HUES64 (cell line): ENCODE measurements around the gene BCL6B.
A peak's percentile ranks its signal among the peaks of the same experiment; 100 is the strongest.

Experiments used
- H3K27ac ChIP-seq: 2 replicates; pipeline ENCODE4 v1.7.0; 2013; ENCODE audit warnings: low read depth, low read length, inconsistent platforms
- H3K27me3 ChIP-seq: 2 replicates; pipeline ENCODE4 v1.6.1; 2013; ENCODE audit warnings: mild to moderate bottlenecking, low read length; ENCODE audit not compliant: insufficient read depth
- H3K36me3 ChIP-seq: 2 replicates; pipeline ENCODE4 v1.6.1; 2013; ENCODE audit warnings: mild to moderate bottlenecking, low read length; ENCODE audit not compliant: insufficient read depth
- H3K4me1 ChIP-seq: 2 replicates; pipeline ENCODE4 v1.6.1; 2013; ENCODE audit warnings: mild to moderate bottlenecking, low read length, moderate library complexity; ENCODE audit not compliant: insufficient read depth
- H3K4me3 ChIP-seq: 2 replicates; pipeline ENCODE4 v1.5.1; 2013; ENCODE audit warnings: mild to moderate bottlenecking, low read length, moderate library complexity
- H3K9ac ChIP-seq: 2 replicates; pipeline ENCODE4 v1.6.1; 2013; ENCODE audit warnings: mild to moderate bottlenecking, low read depth, low read length
- H3K9me3 ChIP-seq: 2 replicates; pipeline ENCODE4 v1.6.1; 2013; ENCODE audit warnings: low read depth, low read length; ENCODE audit not compliant: insufficient read depth
- whole genome bisulfite sequencing: fragments of 150-250, 120-280 bp; methylation state at CpG from one replicate; pipeline ENCODE4 v1.1.7; 2013; ENCODE audit warnings: missing lambda C conversion rate; 5-methylcytosine and 5-hydroxymethylcytosine counted together

Gene BCL6B

GRCh38 chr17:7011415-7011814 is 11.4 kb upstream of the BCL6B start:
- Histone ChIP-seq H3K27ac (no peak overlapping the region), H3K36me3 (peaks cover 9% of the 10 kb centered on the region; the same call in 1 of the 2 replicates), H3K27me3 (no peaks in the 10 kb centered on the region), H3K9ac (no peak overlapping the region; the same call in 1 of the 2 replicates), H3K4me3 (peak overlapping the region; percentile 81), H3K4me1 (peaks cover 4% of the 10 kb centered on the region), H3K9me3 (no peaks in the 10 kb centered on the region)
- WGBS = 75% methylated on average over 13 of the region's 14 CpGs

DNA sequence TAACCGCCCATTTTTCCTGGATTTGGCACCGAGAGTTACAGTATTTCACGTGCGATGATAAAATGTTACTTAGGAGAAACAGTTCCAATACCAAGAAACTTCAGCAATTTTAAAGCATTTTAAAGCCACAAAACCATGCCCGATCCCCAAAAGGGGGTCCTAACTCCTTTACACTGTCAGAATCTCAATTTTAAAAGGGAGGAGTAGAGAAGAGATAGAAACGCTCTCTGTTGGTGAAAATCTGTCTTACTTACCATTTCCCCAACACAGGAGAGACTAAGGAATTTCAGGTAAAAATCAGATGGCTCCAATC is 11.0 kb upstream of the BCL6B start:
- WGBS = 11% methylated on average over 4 of the region's 6 CpGs
- Histone ChIP-seq H3K36me3 (peaks cover 12% of the 10 kb centered on the region; the same call in 1 of the 2 replicates), H3K4me1 (peaks cover 4% of the 10 kb centered on the region), H3K9me3 (no peaks in the 10 kb centered on the region), H3K4me3 (peak overlapping the region; percentile 81), H3K27me3 (no peaks in the 10 kb centered on the region), H3K9ac (peak overlapping the region; percentile 95), H3K27ac (peak overlapping the region; percentile 97)

DNA sequence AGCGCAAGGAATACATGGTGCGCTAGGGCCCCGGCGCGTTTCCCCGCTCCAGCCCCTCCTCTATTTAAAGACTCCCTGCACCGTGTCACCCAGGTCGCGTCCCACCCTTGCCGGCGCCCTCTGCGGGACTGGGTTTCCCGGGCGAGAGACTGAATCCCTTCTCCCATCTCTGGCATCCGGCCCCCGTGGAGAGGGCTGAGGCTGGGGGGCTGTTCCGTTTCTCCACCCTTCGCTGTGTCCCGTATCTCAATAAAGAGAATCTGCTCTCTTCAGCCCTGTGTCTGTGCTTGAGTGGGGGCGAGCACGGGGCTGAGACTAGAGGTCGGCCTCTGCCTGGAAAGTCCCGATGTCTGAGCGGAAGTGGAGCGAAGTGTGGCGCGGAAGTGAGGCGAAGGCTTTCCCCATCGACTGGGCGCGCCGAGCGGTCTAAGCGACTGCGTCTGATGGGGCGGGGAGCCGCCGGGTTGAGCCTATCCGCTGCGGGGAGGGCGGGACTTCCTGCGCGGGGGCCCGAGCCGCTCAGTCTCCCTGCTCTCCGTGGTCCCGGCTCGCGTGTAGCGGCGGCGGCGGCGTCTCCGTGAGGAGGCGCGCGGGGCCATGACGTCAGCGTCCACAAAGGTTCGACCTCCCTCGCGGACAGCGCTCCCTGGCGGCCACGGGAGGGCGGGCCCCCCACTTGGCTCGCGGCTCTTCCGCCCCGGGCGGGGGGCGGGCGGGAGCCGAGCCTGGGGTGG is 8.4 kb upstream of the BCL6B start:
- H3K27ac ChIP-seq = peak overlapping the region; percentile 78
- H3K9me3 ChIP-seq = no peaks in the 10 kb centered on the region
- peaks cover 14% of the 10 kb centered on the region; the same call in 1 of the 2 replicates for H3K36me3 ChIP-seq
- peaks cover 4% of the 10 kb centered on the region for H3K4me1 ChIP-seq
- peak overlapping the region; percentile 81 for H3K4me3 ChIP-seq
- no peaks in the 10 kb centered on the region for H3K27me3 ChIP-seq
- H3K9ac ChIP-seq = peak overlapping the region; percentile 53
- WGBS = 1% methylated on average over 75 of the region's 75 CpGs

DNA sequence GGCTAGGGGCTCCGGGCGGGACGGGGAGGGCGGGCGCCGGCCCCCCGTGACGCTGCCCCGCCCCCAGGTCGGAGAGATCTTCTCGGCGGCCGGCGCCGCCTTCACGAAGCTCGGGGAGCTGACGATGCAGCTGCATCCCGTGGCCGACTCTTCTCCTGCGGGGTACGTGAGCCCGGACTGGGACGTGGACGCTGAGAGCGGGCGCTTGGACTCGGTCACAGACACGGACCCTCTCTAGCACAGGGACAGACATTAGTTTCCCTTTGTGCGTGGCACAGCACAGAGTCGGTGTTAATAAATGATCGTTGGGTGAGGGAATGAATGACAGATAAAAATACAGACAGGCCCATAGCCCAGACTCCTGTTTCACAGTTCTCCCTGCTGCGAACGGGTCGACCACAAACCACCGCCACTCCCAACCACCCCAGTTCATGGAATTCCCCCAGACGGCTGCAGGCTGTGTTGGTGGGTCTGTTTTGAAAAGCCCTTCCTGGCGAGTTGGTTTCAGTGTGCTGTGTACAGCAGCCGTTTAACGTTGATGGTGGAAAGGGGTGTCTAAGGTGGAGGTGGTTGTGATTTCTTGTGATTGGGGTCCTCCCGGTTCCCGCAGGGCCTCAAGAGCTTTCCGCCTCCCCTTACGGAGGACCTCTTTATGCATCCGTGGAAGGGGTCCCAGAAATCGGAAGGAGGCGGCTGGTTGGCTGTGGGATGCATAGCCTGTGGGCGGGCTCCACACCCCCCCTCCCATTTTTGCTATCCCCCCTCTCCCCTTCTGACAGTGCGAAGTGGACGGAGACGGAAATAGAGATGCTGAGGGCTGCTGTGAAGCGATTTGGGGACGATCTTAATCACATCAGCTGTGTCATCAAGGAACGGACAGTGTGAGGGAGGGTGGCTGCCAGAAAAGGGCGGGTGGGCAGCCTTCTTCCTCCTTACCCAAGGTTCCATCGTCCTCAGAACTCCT is 7.6 kb upstream of the BCL6B start:
- H3K4me3 ChIP-seq = peak overlapping the region; percentile 81
- no peaks in the 10 kb centered on the region for H3K9me3 ChIP-seq
- peaks cover 2% of the 10 kb centered on the region; the same call in 1 of the 2 replicates for H3K27me3 ChIP-seq
- WGBS = 27% methylated on average over 55 of the region's 56 CpGs
- H3K27ac ChIP-seq = peak overlapping the region; percentile 78
- H3K9ac ChIP-seq = peak overlapping the region; percentile 77
- H3K36me3 ChIP-seq = peaks cover 10% of the 10 kb centered on the region; the same call in 1 of the 2 replicates
- peaks cover 8% of the 10 kb centered on the region for H3K4me1 ChIP-seq

- no peak overlapping the region for H3K9ac ChIP-seq
- no peak overlapping the region for H3K27ac ChIP-seq
- H3K4me3 ChIP-seq = no peak overlapping the region
- peaks cover 14% of the 10 kb centered on the region for H3K27me3 ChIP-seq
- H3K36me3 ChIP-seq = peaks cover 10% of the 10 kb centered on the region; the same call in 1 of the 2 replicates
- no peaks in the 10 kb centered on the region for H3K9me3 ChIP-seq
- peaks cover 8% of the 10 kb centered on the region for H3K4me1 ChIP-seq
- WGBS = 91% methylated on average over 3 of the region's 3 CpGs
Measured at GRCh38 chr17:7016418-7016817, 6.4 kb upstream of the BCL6B start.

DNA sequence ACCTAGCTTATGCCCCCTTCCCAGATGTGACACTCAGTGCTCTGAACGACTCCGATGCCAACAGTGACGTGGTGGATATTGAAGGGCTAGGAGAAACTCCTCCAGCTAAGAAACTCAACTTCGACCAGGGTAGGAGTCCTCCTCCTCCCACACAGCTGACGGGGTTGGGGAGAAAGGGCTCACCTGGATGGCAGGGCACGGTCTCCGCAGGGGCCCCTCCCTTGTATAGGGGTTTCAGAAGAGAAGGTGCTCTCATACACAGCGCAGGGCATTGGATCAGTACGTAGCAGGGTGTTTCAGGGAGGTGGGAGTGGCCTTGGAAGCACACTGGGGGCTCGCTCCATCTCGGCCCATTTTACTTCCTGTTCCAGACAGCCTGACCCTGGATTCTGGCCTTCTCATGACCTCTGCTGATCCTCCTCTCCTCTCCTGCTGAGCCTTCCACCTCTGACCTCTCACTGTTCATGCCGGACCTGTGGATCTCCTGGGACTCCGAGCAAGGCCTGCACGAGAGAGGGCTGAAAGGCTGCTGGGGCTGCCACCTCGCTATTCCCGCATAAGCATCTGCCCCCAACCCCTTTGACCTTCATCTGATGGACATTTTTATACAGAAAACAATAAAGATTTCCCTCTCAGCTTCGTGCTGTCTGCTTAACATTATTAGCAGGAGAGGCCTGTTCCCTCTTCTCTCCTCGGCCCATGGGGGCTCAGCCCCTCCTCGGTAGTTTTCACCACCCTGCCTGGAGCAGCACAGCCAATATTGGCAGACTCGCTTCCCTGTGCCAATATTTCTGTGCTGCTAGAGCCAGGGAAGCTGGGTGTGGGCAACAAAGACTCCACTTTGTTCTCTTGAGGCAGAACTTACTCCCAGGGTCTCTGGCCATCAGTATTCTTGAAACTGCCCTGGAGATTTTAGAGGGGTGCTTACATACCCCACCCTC is 5.7 kb upstream of the BCL6B start:
- peaks cover 20% of the 10 kb centered on the region for H3K27me3 ChIP-seq
- H3K36me3 ChIP-seq = peaks cover 10% of the 10 kb centered on the region; the same call in 1 of the 2 replicates
- no peaks in the 10 kb centered on the region for H3K9me3 ChIP-seq
- H3K4me1 ChIP-seq = peaks cover 8% of the 10 kb centered on the region
- 94% methylated on average over 20 of the region's 20 CpGs for WGBS
- H3K9ac ChIP-seq = no peak overlapping the region
- no peak overlapping the region for H3K4me3 ChIP-seq
- H3K27ac ChIP-seq = no peak overlapping the region

- Histone ChIP-seq H3K9me3 (no peaks in the 10 kb centered on the region), H3K9ac (no peak overlapping the region), H3K36me3 (peaks cover 10% of the 10 kb centered on the region; the same call in 1 of the 2 replicates), H3K4me1 (peaks cover 8% of the 10 kb centered on the region), H3K27ac (no peak overlapping the region), H3K27me3 (peaks cover 27% of the 10 kb centered on the region), H3K4me3 (no peak overlapping the region)
- WGBS = 93% methylated on average over 12 of the region's 12 CpGs
Measured at GRCh38 chr17:7017827-7018200, 5.0 kb upstream of the BCL6B start.

- no peak overlapping the region for H3K4me3 ChIP-seq
- peaks cover 8% of the 10 kb centered on the region for H3K4me1 ChIP-seq
- H3K27ac ChIP-seq = no peak overlapping the region
- H3K9me3 ChIP-seq = no peaks in the 10 kb centered on the region
- H3K9ac ChIP-seq = no peak overlapping the region
- H3K27me3 ChIP-seq = peaks cover 33% of the 10 kb centered on the region
- WGBS = 83% methylated on average over 10 of the region's 10 CpGs
- peaks cover 10% of the 10 kb centered on the region; the same call in 1 of the 2 replicates for H3K36me3 ChIP-seq
Measured at GRCh38 chr17:7018331-7018964, 4.4 kb upstream of the BCL6B start.

DNA sequence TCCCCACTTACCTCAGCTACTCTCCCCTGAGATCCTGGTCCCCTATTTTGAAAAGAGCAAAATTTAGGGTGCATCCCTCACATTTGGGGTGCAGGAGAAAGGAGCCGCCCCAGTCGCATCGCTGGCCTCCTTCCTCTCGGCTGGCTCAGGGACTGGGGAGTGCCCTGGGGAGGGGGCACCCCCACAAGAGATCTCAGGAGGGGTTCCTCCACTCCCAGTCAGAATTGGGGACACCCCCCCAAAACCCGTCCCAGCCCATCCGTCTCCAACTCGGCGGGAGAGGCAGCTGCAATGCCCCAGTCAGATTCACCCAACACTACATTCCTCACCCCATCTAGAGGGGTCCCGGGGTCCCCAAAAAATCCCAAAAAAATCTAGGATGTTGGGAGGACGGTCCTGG is 3.5 kb upstream of the BCL6B start:
- H3K27me3 ChIP-seq = peaks cover 38% of the 10 kb centered on the region
- H3K4me1 ChIP-seq = peaks cover 4% of the 10 kb centered on the region; the same call in 1 of the 2 replicates
- H3K4me3 ChIP-seq = peak overlapping the region; percentile 54
- peak overlapping the region; percentile 53; the same call in 1 of the 2 replicates for H3K27ac ChIP-seq
- H3K36me3 ChIP-seq = peaks cover 10% of the 10 kb centered on the region; the same call in 1 of the 2 replicates
- peak overlapping the region; percentile 71 for H3K9ac ChIP-seq
- 72% methylated on average over 10 of the region's 10 CpGs for WGBS
- no peaks in the 10 kb centered on the region for H3K9me3 ChIP-seq
